Sigmoid colon (tissue), 7 donors: ENCODE measurements around the gene VPS8. TPM values are rescaled to one million over a fixed set of nuclear protein-coding genes. Genes with fewer than 3 reads are reported as not detected.

Source experiments
- DNase-seq: peaks from one replicate; pipeline ENCODE4 v3.0.0-alpha.2; 2019
- H3K27ac ChIP-seq, 4 donors: fragments of 200-600 bp; sonication (generic); one replicate each; pipeline ENCODE4 v1.5.1; 2016 to 2019; ENCODE audit warnings: mild to moderate bottlenecking in 1 of 4
- H3K27me3 ChIP-seq, 3 donors: fragments of 200-600 bp; sonication (generic); one replicate each; pipeline ENCODE4 v1.5.1; 2019; ENCODE audit warnings: mild to moderate bottlenecking in 1 of 3
- H3K36me3 ChIP-seq, 4 donors: fragments of 200-600 bp; sonication (generic); one replicate each; pipeline ENCODE4 v1.5.1; 2016 to 2019
- H3K4me1 ChIP-seq, 4 donors: fragments of 200-600 bp; sonication (generic); one replicate each; pipeline ENCODE4 v1.5.1; 2017 to 2019
- H3K4me3 ChIP-seq, 4 donors: fragments of 200-600 bp; sonication (generic); one replicate each; pipeline ENCODE4 v1.5.1; 2017 to 2019; ENCODE audit warnings: mild to moderate bottlenecking in 2 of 4, moderate library complexity in 1 of 4
- H3K9me3 ChIP-seq, 4 donors: fragments of 200-600 bp in 3 of 4; sonication (generic) in 3 of 4; one replicate each; pipeline versions ENCODE4 v1.5.1 to v1.6.1; 2013 to 2019
- EP300 ChIP-seq, 4 donors: sonication (generic); formaldehyde crosslinking; IDR thresholded peaks; one replicate each; pipeline ENCODE4 v1.6.1; 2017; ENCODE audit warnings: antibody characterized with exemption in 4 of 4
- POLR2A ChIP-seq, 2 donors: fragments of 450-650 bp; IDR thresholded peaks; one replicate each; pipeline ENCODE4 v1.6.1; 2016; ENCODE audit warnings: antibody characterized with exemption in 2 of 2, mild to moderate bottlenecking in 2 of 2, moderate library complexity in 2 of 2
- POLR2AphosphoS5 ChIP-seq, 4 donors: sonication (generic); formaldehyde crosslinking; IDR thresholded peaks; one replicate each; pipeline ENCODE4 v1.6.1; 2017; ENCODE audit warnings: antibody characterized with exemption in 4 of 4
- WGBS, 2 donors: extraction: QIAGEN DNeasy Blood & Tissue Kit; methylation state at CpG; one replicate each; pipeline ENCODE4 v1.1.7; 2013; 5-methylcytosine and 5-hydroxymethylcytosine counted together
- intact Hi-C: fragments of 100-400 bp; cut with DNase I; formaldehyde crosslinking; loops from one replicate; pipeline ENCODE4 v1.15.1; 2023
- polyA plus RNA-seq, 3 donors: library from polyadenylated mRNA; stranded (reverse); fragments of 200-250 nt; gene quantifications; one replicate each; pipeline ENCODE4 v1.2.3, GENCODE V29; 2013
- total RNA-seq, 4 donors: library from RNA; depleted of rRNA; stranded (reverse); fragments of >200 nt; gene quantifications; one replicate each; pipeline ENCODE4 v1.1.0, GENCODE V29; 2016
- TF ChIP-seq, protein P1 (sequence below), 4 experiments: fragments of 450-650 bp in 3 of 4; fragments of 200-600 bp in 1 of 4; IDR thresholded peaks; one replicate each; pipeline ENCODE4 v1.5.1; 2016 to 2019; ENCODE audit warnings: antibody characterized with exemption in 4 of 4, mild to moderate bottlenecking in 3 of 4, moderate library complexity in 2 of 4
- donor health status: healthy with polysubstance abuse.
- donor health status: Bipolar disorder and iron deficiency.
- donor health status: healthy.

VPS8 gene
- total and polyA plus RNA-seq, 7 donors: 12.0 to 64.5 (median 34.6) TPM

DNA sequence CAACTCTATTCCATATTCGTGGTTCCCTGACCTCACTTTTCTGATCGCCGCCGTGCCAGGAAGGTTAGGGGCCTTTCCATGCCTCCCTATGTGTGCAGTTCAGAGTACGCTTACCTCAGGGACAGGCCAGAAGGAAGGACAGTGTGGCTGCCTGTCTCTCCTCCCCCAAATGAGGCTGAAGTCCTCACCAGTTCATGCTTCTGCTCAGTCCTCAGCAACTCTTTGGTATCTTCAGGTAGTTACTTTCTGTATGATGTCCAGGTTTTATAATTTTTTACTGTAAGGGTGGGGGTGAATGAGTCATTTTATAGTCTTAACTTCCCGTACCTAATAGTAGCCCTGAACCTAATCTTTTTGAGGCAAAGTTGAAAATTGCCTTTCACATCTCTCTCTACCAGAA lies 98.7 kb downstream of the VPS8 start:
- Histone ChIP-seq H3K27me3 (no peaks in the 10 kb centered on the region), H3K4me3 (no peak overlapping the region), H3K9me3 (no peaks in the 10 kb centered on the region), H3K4me1 (peaks cover 0 to 7% (median 2%) of the 10 kb centered on the region in 4 donors), H3K27ac (no peak overlapping the region), H3K36me3 (peaks cover 0 to 21% (median 3%) of the 10 kb centered on the region in 4 donors)
- 60 to 79% methylated on average over 6 of the region's 6 CpGs for WGBS, 2 donors
- intact Hi-C loops: no loop called here
- TF ChIP-seq POLR2AphosphoS5 (IDR thresholded peaks at IDR 0.05) (no peak), EP300 (IDR thresholded peaks at IDR 0.05) (no peak), POLR2A (IDR thresholded peaks at IDR 0.05) (no peak)
- TF ChIP-seq, protein P1, sequence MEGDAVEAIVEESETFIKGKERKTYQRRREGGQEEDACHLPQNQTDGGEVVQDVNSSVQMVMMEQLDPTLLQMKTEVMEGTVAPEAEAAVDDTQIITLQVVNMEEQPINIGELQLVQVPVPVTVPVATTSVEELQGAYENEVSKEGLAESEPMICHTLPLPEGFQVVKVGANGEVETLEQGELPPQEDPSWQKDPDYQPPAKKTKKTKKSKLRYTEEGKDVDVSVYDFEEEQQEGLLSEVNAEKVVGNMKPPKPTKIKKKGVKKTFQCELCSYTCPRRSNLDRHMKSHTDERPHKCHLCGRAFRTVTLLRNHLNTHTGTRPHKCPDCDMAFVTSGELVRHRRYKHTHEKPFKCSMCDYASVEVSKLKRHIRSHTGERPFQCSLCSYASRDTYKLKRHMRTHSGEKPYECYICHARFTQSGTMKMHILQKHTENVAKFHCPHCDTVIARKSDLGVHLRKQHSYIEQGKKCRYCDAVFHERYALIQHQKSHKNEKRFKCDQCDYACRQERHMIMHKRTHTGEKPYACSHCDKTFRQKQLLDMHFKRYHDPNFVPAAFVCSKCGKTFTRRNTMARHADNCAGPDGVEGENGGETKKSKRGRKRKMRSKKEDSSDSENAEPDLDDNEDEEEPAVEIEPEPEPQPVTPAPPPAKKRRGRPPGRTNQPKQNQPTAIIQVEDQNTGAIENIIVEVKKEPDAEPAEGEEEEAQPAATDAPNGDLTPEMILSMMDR (IDR thresholded peaks at IDR 0.05): no peak
- DNase-seq: no peak

GRCh38 chr3:184911570-184911969 lies 99.6 kb downstream of the VPS8 start:
- Histone ChIP-seq H3K27ac (no peak overlapping the region), H3K27me3 (no peaks in the 10 kb centered on the region), H3K36me3 (peaks cover 0 to 30% (median 6%) of the 10 kb centered on the region in 4 donors), H3K4me1 (peaks cover 0 to 7% (median 2%) of the 10 kb centered on the region in 4 donors), H3K9me3 (no peaks in the 10 kb centered on the region), H3K4me3 (no peak overlapping the region)
- 71 to 80% methylated on average over 4 of the region's 4 CpGs for WGBS, 2 donors
- TF ChIP-seq POLR2AphosphoS5 (IDR thresholded peaks at IDR 0.05) (no peak), POLR2A (IDR thresholded peaks at IDR 0.05) (no peak), EP300 (IDR thresholded peaks at IDR 0.05) (no peak)
- TF ChIP-seq, protein P1 (IDR thresholded peaks at IDR 0.05): no peak
- intact Hi-C loops: no loop called here
- no peak for DNase-seq

DNA sequence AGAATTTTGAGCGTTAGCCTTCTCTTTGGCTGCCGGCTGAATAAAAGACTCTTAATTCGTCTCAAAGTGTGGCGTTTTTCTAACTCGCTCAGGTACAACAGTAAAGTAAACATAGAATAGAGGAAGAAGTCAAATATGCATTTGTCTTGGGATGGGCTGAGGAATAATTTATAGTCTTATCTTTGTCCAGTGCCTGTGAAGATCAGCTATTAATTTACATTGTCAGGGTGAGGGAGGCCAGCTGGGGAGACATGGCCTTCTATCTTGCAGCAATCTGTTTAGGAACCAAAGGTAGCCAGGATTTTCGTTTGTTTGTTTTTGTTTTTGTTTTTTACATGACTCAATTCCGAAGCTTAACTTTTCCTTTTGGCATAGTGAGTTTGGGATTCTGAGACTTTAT lies 100.2 kb downstream of the VPS8 start:
- Histone ChIP-seq H3K27me3 (no peaks in the 10 kb centered on the region), H3K4me3 (no peak overlapping the region), H3K36me3 (peaks cover 0 to 35% (median 7%) of the 10 kb centered on the region in 4 donors), H3K4me1 (peaks cover 0 to 7% (median 2%) of the 10 kb centered on the region in 4 donors), H3K9me3 (no peaks in the 10 kb centered on the region), H3K27ac (no peak overlapping the region)
- no peak for DNase-seq
- WGBS, 2 donors: 80% methylated on average over 7 of the region's 7 CpGs
- TF ChIP-seq EP300 (IDR thresholded peaks at IDR 0.05) (no peak), POLR2A (IDR thresholded peaks at IDR 0.05) (no peak), POLR2AphosphoS5 (IDR thresholded peaks at IDR 0.05) (no peak)
- TF ChIP-seq, protein P1 (IDR thresholded peaks at IDR 0.05): no peak
- intact Hi-C loops: no loop called here

- Histone ChIP-seq H3K27ac (no peak overlapping the region), H3K4me3 (no peak overlapping the region), H3K4me1 (peaks cover 0 to 5% (median 0%) of the 10 kb centered on the region in 4 donors), H3K9me3 (no peaks in the 10 kb centered on the region), H3K36me3 (peaks cover 0 to 49% (median 8%) of the 10 kb centered on the region in 4 donors), H3K27me3 (no peaks in the 10 kb centered on the region)
- WGBS, 2 donors: 95 to 97% methylated on average over 5 of the region's 5 CpGs
- TF ChIP-seq POLR2A (IDR thresholded peaks at IDR 0.05) (no peak), POLR2AphosphoS5 (IDR thresholded peaks at IDR 0.05) (no peak), EP300 (IDR thresholded peaks at IDR 0.05) (no peak)
- TF ChIP-seq, protein P1 (IDR thresholded peaks at IDR 0.05): no peak
- intact Hi-C loops: no loop called here
- DNase-seq: no peak
These were observed 102.7 kb downstream of the VPS8 start for GRCh38 chr3:184914628-184915027.

DNA sequence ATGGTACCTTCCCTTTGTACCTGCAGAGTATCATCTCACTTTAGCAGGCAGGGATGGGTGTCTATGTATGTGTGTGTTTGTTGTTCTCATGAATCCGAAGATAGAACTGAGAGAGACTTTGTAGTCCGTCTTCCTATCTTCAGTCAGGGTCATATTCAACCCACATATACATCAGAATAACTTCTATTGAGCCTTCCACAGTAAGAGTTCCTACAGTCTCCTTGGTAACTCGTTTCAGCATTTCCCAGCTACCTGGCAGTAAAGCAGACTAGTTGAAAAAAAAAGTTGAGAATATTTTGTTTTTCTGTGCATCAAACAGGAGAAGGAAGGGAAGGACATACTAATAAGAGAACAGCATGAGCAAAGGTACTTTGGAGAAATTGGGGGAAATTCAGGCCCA lies 106.8 kb downstream of the VPS8 start:
- H3K4me1 ChIP-seq: no peaks in the 10 kb centered on the region
- no peaks in the 10 kb centered on the region for H3K27me3 ChIP-seq
- H3K9me3 ChIP-seq: no peaks in the 10 kb centered on the region
- no peak for DNase-seq
- no peak overlapping the region for H3K27ac ChIP-seq
- H3K36me3 ChIP-seq: peaks cover 0 to 62% (median 12%) of the 10 kb centered on the region in 4 donors
- intact Hi-C loops: no loop called here
- WGBS, 2 donors: 84 to 88% methylated on average over 3 of the region's 3 CpGs
- TF ChIP-seq, protein P1 (IDR thresholded peaks at IDR 0.05): no peak
- TF ChIP-seq POLR2A (IDR thresholded peaks at IDR 0.05) (no peak), EP300 (IDR thresholded peaks at IDR 0.05) (no peak), POLR2AphosphoS5 (IDR thresholded peaks at IDR 0.05) (no peak)
- no peak overlapping the region for H3K4me3 ChIP-seq
